Activated gamma-delta T cell treated with Interleukin-2 at 50 U/mL for 16 hours (primary cell): ENCODE data around the gene ONECUT2.
"Not testable (repeated sequence)": the region's sequence is repeated elsewhere in the genome, so short reads cannot be mapped to it uniquely, and the experiment has no call there.

ENCODE experiments used
- DNase-seq: peaks from one replicate; pipeline ENCODE4 v3.0.0-alpha.2; 2020

ONECUT2 gene

GRCh38 chr18:57447154-57447621, 12.0 kb downstream of the ONECUT2 start:
- DNase-seq = no peak

GRCh38 chr18:57455576-57456129, 20.5 kb downstream of the ONECUT2 start:
- no peak for DNase-seq

- DNase-seq = no peak
Measured at GRCh38 chr18:57461652-57462269, 26.6 kb downstream of the ONECUT2 start.

GRCh38 chr18:57466307-57466706, 31.1 kb downstream of the ONECUT2 start:
- DNase-seq = no peak

- no peak for DNase-seq
Measured at GRCh38 chr18:57466745-57467409, 31.7 kb downstream of the ONECUT2 start.

- no peak for DNase-seq
Measured at GRCh38 chr18:57469884-57470283, 34.7 kb downstream of the ONECUT2 start.

GRCh38 chr18:57475408-57475807, 40.2 kb downstream of the ONECUT2 start:
- no peak for DNase-seq

GRCh38 chr18:57475903-57476302, 40.7 kb downstream of the ONECUT2 start:
- DNase-seq = no peak

- DNase-seq = no peak
Measured at GRCh38 chr18:57480733-57481132, 45.6 kb downstream of the ONECUT2 start.

GRCh38 chr18:57497372-57498294, 62.5 kb downstream of the ONECUT2 start:
- no peak for DNase-seq

GRCh38 chr18:57498682-57499256, 63.6 kb downstream of the ONECUT2 start:
- no peak for DNase-seq

GRCh38 chr18:57502624-57503023, 67.5 kb downstream of the ONECUT2 start:
- no peak for DNase-seq

GRCh38 chr18:57505231-57505630, 70.1 kb downstream of the ONECUT2 start:
- no peak for DNase-seq

GRCh38 chr18:57516056-57516455, 80.9 kb downstream of the ONECUT2 start:
- DNase-seq = no peak

- no peak for DNase-seq
Measured at GRCh38 chr18:57518533-57518932, 83.4 kb downstream of the ONECUT2 start.

GRCh38 chr18:57519668-57520424, 84.7 kb downstream of the ONECUT2 start:
- no peak for DNase-seq

- DNase-seq = not testable (repeated sequence)
Measured at GRCh38 chr18:57522348-57522747, 87.2 kb downstream of the ONECUT2 start.

GRCh38 chr18:57523171-57523956, 88.2 kb downstream of the ONECUT2 start:
- no peak for DNase-seq

- no peak for DNase-seq
Measured at GRCh38 chr18:57527556-57528229, 92.5 kb downstream of the ONECUT2 start.

GRCh38 chr18:57529151-57529550, 94.0 kb downstream of the ONECUT2 start:
- DNase-seq = no peak
